Measurements from ENCODE around the gene SFTA2.

SFTA2 gene
- long read RNA-seq: 0 reads

GRCh38 chr6:30931969-30932645 lies at the start of gene SFTA2:
Gene SFTA2, minus strand, starts transcription at chr6:30932170. Its CDS starts 74 bp downstream, at chr6:30932096.
- no peak for DNase-seq (ENCODE audit: low read depth in 1 of 2, low spot score in 1 of 2)
- H3K27me3 ChIP-seq (ENCODE audit: insufficient read depth, poor library complexity, severe bottlenecking): no peaks in the 10 kb centered on the region
- H3K27ac ChIP-seq (replicated peaks): no peak within 1 kb of the TSS
- H3K4me3 ChIP-seq (replicated peaks; ENCODE audit: insufficient read depth, low read length): no peak within 1 kb of the TSS
- TF ChIP-seq POLR2AphosphoS5 (IDR thresholded peaks at IDR 0.05; ENCODE audit: low read depth) (no peak), CTCF (IDR thresholded peaks at IDR 0.05; ENCODE audit: insufficient read depth, low read length) (no peak), SPI1 (IDR thresholded peaks at IDR 0.05; ENCODE audit: borderline replicate concordance, low read depth) (no peak), REST (IDR thresholded peaks at IDR 0.05; ENCODE audit: insufficient replicate concordance, low read depth) (no peak)

- Histone ChIP-seq H3K27ac (replicated peaks) (no peak overlapping the region), H3K27me3 (ENCODE audit: insufficient read depth, poor library complexity, severe bottlenecking) (peaks cover 8% of the 10 kb centered on the region), H3K4me3 (replicated peaks; ENCODE audit: insufficient read depth, low read length) (no peak overlapping the region)
- no peak for TF ChIP-seq GABPA (IDR thresholded peaks at IDR 0.05; ENCODE audit: low read depth)
- TF ChIP-seq SPI1 (IDR thresholded peaks at IDR 0.05; ENCODE audit: borderline replicate concordance, low read depth): no peak
- no peak for TF ChIP-seq REST (IDR thresholded peaks at IDR 0.05; ENCODE audit: insufficient replicate concordance, low read depth)
- TF ChIP-seq CTCF (IDR thresholded peaks at IDR 0.05; ENCODE audit: insufficient read depth, low read length): no peak
- TF ChIP-seq POLR2AphosphoS5 (IDR thresholded peaks at IDR 0.05; ENCODE audit: low read depth): no peak
- DNase-seq (ENCODE audit: low read depth in 1 of 2, low spot score in 1 of 2): no peak
Observed at GRCh38 chr6:30979690-30980089, 47.7 kb upstream of the SFTA2 start.

GRCh38 chr6:30979141-30979540 lies 47.2 kb upstream of the SFTA2 start:
- Histone ChIP-seq H3K4me3 (replicated peaks; ENCODE audit: insufficient read depth, low read length) (no peak overlapping the region), H3K27me3 (ENCODE audit: insufficient read depth, poor library complexity, severe bottlenecking) (peaks cover 8% of the 10 kb centered on the region), H3K27ac (replicated peaks) (no peak overlapping the region)
- TF ChIP-seq SPI1 (IDR thresholded peaks at IDR 0.05; ENCODE audit: borderline replicate concordance, low read depth): no peak
- no peak for TF ChIP-seq GABPA (IDR thresholded peaks at IDR 0.05; ENCODE audit: low read depth)
- TF ChIP-seq POLR2AphosphoS5 (IDR thresholded peaks at IDR 0.05; ENCODE audit: low read depth): no peak
- TF ChIP-seq CTCF (IDR thresholded peaks at IDR 0.05; ENCODE audit: insufficient read depth, low read length): no peak
- no peak for TF ChIP-seq REST (IDR thresholded peaks at IDR 0.05; ENCODE audit: insufficient replicate concordance, low read depth)
- DNase-seq (ENCODE audit: low read depth in 1 of 2, low spot score in 1 of 2): no peak
